IPS DF 4.7 (cell line): Measurements from ENCODE around the gene PROB1.
"Not testable (repeated sequence)": the region's sequence is repeated elsewhere in the genome, so short reads cannot be mapped to it uniquely, and the experiment has no call there.

ENCODE experiments used
- DNase-seq: peaks from one replicate; pipeline ENCODE4 v3.0.0-alpha.2; 2013; ENCODE audit warnings: low spot score; ENCODE audit errors: extremely low read depth

PROB1 gene

GRCh38 chr5:139414581-139415130 lies 19.8 kb upstream of the PROB1 start:
- DNase-seq: no peak

DNA sequence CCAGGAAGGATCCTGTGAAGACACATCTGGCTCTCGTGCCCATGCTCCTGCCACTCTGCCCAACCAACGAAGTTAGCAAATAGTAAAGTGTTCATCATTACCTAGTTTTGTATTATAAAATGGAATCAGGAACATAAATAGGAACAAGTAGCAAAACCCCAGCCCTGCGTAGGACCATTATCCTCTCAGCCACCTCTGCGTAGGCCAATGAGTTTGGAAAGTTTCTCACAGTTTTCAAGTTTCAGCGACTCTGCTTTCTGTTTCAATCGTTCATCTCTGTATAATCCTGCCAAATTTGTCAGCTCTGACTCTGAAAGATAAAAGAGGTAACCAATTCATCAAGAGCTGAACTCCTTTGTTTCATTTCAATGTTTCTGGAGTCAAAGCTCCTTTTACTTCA lies 19.1 kb upstream of the PROB1 start:
- DNase-seq: no peak

- no peak for DNase-seq
Measured at GRCh38 chr5:139413153-139413552, 18.2 kb upstream of the PROB1 start.

- DNase-seq: no peak
Measured at GRCh38 chr5:139410993-139411828, 16.3 kb upstream of the PROB1 start.

DNA sequence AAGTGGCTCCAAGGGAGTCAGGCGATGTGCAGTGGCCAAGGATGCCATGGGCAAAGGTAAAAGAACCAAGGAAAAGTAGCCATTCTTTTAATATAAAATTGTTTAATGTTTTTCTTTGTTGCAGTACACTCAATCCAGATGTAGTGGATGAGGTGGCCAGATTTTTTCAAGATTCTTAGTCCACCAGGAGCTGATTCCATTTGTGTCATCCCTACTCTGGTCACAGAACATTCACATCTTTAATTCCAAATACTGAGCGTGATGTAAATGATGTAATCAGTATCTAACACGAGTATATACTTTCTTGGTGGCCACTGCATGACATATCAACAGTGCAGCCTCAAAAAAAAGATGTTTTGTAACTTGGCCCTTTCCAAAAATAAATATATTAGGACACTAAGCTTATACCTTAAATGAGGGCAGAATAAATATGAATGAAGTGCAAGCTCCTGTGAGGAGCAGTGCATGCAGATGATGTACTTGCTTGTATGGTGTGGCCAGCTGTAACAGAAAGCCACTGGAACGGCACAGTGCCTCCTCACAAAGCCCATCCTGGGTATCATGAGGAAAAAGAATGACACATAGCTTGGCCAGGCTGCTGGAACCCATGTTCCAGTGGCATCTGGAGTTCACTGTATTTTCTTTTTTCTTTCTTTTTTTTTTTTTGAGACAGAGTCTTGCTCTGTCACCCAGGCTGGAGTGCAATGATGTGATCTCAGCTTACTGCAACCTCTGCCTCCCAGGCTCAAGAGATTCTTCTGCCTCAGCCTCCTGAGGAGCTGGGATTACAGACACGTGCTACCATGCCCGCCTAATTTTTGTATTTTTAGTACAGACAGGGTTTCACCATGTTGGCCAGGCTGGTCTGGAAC lies 15.5 kb upstream of the PROB1 start:
- DNase-seq: no peak

DNA sequence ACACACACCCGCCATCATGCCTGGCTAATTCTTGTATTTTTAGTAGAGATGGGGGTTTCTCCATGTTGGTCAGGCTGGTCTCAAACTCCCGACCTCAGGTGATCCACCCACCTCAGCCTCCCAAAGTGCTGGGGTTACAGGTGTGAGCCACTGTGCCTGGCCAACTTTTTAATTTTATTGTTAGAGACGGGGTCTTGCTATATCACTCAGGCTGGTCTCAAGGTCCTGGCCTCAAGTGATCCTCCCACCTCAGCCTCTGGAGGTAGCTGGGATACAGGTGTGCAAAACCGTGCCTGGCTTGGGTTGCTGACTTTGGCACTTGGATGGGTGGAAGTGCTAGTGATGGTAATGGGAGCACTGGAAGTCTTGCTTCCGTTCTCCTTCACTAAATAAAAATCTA lies 14.2 kb upstream of the PROB1 start:
- DNase-seq: not testable (repeated sequence)

- no peak for DNase-seq
Measured at GRCh38 chr5:139408191-139408590, 13.3 kb upstream of the PROB1 start.

DNA sequence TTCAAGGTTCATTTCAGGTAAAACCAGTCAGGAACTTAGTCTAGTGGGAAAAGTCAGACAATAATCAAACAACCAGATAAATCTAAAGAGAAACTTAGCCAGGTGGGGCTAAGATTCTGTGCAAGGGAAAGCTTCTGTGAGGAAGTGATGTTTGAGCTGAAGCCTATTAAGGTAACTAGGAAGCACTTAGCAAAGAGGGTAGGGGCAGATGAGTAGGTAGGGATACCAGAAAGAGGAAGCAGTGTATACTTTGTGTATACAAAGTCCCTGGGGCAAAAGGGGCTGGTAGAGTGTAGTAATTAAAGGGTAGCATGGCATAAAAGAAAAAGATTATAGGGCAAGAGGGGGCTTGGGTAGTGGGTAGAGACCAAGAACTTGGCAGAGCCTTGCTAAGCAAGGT lies 12.6 kb upstream of the PROB1 start:
- DNase-seq: no peak

- no peak for DNase-seq
Measured at GRCh38 chr5:139406963-139407362, 12.1 kb upstream of the PROB1 start.

- no peak for DNase-seq
Measured at GRCh38 chr5:139404484-139404840, 9.6 kb upstream of the PROB1 start.

DNA sequence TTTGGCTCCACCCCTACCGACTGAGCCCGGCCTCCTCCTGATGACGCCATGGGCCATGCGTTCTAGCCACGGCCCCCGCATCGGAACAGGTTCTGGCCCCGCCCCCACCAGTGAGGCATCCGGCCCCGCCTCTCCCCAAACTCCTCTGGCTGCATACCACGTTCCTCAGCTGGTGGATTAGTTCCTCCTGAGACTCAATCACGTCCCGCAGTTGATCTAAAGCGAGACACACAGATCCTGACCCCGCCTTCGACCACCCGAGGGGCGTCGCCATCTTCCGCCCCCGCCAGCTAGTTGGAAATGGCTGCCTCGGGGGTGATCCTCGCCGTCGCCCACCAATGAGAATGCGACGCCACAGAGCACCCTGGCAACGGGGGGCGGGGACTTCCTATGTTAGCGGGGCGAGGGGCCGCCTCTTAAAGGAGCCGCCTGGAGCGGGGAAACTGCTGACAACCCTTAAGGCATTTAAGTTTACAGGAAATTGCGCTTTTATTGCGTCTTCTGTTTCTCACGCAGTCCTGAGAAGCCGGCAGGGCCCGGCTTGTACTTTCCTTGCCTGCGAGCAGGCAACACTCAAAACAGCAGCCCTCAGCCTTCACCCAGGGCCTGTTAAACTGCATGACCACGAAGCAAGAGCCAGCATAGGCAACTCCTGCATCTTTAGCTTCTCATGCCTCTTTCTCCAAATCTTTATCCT lies 9.0 kb upstream of the PROB1 start, which contains the start of gene SPATA24:
TSS of gene SPATA24 (minus strand) at position 303 of the 697 bp plus-strand sequence. CDS start at position 274, 29 bp downstream.
- DNase-seq: no peak

DNA sequence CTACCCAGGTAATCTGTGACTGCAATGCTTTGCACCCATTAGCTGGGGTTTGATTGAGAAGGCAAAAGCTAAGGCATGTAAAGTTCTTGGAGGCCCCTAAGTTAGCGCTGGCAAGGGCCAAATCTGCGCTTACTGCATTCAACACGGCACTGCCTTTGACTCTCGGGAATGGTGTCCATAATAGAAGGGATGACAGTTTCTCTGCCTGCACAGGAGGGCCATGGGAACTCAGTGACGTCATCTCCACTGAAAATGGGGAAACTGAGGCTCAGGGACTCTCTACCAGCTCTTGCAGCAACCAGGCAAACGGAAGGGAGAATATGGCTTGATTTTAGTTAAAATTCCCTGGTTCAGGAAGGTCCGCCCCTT lies 8.5 kb upstream of the PROB1 start:
- no peak for DNase-seq

DNA sequence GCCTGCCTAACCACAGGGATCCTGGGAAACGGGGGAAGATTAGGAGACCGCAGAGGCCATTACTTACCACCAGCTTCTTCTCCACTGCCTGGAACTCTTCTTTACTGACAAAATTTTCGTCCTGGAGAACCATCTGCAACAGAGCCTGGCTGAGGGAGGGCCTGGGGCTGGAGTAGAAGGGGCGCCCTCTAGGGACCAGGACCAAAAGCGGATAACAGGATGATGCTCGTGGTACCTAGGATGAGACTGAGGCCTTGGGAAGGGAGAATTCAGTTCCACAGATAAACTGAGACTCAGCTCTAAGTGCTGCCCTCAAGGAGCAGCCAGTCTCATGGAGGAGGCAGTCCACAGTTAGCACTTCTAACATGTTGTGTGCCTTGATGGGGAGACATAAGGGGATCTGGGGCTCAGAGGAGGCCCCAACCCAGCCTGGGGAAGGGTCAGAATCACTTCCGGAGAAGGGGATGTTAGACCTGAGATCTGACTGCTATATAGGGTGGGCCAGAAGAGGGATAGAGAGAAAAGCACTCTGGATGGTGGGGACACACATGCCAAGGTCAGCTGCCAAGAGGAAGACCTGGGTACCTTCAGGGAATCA lies 7.8 kb upstream of the PROB1 start:
- DNase-seq: no peak

DNA sequence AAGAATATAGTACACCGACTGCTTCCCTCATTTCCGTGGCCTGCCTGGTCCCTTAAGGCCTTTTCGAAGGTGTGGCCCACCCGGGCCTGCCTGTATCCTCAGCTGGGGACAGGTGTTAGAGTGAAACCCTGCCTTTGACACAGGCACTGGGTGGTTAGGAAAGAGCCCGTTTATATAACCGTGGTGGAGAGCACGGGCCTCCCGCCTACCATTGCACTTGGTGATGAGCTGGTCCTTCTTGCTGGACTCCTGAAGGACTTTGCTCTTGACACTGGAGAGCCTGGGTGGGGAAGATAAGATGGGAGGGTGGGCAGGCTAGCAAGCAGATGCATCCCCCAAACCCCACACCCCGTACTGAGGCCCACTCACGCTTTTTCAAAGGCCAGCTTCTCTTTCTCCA lies 6.6 kb upstream of the PROB1 start:
- no peak for DNase-seq

GRCh38 chr5:139399501-139400121 lies 4.7 kb upstream of the PROB1 start:
- no peak for DNase-seq

- DNase-seq: no peak
Measured at GRCh38 chr5:139397921-139398320, 3.0 kb upstream of the PROB1 start.

DNA sequence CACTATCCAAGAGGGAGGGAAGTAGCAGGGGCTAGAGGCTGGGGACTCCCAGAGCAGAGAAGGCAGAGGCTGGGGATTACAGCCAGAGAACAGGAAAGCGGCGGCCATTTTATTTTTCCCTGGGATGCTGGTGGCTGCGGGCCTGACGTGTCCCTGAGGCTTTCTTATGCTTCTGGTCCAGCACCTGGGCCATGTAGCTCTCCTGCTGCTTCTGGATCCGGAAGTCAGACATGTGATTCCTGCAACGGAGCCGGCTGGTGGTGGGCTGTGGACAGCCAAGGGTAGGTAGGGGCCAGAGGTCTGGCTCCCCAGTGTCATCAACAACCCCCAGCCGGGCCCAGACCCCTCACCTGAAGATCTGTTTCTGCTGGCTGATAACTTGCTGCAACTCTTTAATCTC lies 1.8 kb upstream of the PROB1 start:
- DNase-seq: no peak

DNA sequence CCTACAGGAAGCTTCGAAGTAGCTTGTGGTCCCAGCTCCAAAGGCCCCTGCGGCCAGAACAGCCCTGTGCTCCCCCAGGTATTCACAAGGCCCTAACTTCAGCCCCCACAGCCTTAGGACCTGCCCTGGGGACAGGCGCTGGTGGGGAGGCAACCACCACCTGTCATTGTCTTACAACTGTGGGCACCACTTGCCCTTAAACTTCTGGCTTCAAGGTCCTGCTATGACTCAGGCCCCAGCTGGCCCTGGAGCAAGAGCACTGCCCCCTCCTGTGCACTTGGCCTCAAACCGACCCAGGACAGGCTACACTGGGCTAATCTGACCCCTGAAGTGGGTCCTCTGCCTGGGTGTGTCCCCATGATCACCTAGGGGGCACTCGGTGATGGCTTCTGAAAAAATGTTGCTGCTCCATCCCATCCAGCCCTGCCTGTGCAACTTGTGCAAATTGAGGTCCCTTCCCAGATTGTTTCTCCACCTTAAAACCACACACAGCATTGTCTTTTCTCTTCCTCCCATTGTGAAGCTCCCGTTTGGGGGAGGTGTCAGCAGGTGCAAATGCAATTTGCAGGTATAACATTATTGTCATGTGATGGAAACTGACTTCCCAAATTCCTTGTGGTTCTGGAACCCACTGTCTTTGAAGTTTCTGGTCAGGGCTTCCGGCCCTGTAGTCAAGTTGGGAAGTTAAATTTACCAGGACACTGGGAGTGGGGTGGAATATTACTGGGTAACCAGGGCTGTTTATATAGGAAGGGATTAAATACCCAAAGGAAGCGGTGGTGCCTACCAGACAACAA lies 1.1 kb upstream of the PROB1 start:
- DNase-seq: no peak

DNA sequence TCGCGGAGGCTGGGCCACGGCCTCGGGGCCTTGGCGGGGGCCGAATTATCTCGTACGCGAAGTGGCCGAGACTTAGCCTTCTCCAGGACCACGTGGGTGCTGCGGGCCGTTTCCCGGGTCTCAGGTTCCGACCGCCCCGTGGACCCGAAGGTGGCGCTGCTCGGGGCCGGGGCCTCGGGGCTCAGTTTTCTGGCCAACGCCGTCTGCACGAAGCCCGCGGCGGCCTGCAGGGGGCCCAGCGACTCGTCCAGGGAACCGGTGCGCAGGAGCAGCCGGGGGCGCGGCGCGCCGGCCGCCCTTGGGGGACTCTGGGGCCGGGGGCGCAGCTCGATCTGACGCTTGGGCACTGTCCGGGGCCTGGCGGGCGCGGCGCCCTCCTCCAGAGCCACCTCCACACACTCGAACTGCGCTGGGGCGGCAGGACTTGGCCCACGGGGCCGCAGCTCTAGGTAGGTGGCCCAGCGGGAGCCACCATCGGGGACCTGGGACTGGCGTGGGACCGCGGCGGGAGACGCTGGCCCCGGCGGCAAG lies 716 bp downstream of the PROB1 start:
- DNase-seq: no peak
